NCI-H2029 (cell line): ENCODE results near the gene C14orf180.

Experiments used
- DNase-seq: peaks from one replicate; lab custom pipeline; 2025; lab: John Stamatoyannopoulos, UW

The C14orf180 gene

DNA sequence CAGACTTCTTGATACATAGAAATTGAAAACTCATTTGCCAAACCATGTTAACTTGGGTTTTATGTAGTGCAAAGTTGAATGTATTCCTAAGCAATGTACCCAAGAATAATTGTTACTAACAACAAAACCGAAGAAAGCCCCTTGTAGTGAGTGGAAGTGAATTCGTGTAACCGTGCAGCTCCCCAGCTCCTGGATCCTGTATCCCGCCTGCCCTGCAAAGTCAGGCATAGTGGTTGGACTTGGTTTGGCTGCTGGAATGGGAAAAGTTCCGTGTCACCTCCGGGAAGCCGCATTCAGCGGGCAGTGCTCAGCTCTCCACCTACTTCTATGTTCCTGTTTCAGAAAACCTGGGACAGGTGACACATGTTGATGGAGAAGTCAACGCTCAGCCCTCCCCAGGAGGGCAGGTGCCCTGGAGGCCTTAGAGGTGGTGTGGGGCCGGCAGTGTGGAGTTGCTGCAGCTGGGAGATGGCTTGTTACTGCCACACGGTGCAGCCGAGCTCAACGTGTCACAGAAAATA, 29.2 kb upstream of the C14orf180 start:
- DNase-seq, result no peak

DNA sequence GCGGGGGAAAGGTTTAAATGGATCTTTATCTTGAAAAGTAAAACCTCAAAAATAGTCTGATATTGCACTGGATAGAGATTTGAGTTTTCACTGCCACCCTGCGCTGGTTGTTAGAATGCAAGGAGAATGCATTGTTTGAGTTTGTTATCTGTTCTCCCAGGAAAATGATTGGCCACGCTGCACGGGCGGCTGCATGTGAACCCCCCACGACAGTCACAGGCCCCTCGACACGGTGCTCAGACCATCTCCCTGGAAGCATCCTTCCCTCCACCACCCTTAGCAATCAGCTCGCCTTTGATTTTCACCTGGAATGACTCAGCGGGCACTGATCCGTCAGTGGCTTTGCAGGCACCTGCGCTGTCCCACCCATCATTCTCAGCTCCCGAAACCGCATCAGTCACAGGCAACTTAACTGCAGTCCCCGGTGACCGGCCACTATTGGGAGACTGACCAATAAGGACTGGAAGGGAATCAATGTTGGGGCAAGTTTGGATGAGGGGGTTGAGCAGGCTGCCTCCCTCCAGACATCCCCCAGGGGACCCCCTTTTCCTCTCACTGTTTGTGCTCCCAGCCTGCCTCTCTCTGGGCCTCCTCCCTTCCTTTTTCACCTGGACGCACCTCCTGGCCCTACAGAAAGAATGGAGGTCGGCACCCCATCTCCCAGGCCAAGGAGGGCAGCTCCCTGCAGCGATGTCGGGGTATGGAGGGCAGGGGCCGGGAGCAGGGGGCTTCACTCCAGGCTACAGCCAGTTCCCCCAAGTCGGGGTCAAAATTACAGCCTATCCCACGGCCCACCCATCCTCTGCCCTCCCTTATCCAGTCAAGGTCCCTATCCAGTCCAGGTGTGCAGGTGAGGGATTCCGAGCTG, 28.5 kb upstream of the C14orf180 start:
- DNase-seq, result no peak

DNA sequence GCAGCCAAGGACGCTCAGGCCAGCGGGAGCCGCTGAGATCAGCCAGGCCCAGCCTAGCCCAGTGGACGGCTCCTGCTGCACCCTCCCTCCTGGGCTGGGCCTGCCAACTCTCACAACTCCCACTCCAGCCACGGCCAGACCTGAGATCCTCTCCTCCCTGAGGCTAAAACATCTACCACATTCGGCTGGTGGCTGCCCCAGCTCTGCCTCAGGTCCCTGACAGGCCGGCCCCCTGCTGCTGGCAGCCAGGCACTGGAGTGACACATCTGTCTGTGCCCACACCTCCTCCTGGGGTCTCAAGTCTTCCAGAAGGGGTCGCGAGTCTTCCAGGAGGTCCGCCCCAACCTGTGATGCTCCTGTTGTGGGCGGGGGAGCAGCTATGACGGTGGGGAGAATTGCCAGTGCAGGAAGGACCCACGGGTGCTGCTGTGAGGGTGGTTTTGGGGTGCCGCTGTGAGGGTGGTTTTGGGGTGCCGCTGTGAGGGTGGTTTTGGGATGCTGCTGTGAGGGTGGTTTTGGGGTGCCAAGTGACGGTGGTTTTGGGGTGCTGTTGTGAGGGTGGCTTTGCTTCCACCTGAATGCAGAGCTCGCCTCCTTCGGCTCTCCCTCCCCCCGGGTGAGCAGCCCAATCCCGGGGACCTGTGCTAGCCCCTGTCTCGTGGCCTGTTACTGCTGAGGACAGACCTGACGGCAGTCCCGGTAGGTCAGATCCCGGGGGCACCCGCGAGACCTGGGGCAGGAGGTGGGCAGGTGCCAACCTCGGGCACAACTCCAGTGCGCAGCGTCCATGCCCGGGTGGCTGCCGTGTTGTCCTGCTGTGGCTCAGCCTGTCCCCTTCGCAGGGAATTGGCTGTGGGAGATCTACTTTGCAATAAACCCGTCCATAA, 27.5 kb upstream of the C14orf180 start:
- no peak for DNase-seq

DNA sequence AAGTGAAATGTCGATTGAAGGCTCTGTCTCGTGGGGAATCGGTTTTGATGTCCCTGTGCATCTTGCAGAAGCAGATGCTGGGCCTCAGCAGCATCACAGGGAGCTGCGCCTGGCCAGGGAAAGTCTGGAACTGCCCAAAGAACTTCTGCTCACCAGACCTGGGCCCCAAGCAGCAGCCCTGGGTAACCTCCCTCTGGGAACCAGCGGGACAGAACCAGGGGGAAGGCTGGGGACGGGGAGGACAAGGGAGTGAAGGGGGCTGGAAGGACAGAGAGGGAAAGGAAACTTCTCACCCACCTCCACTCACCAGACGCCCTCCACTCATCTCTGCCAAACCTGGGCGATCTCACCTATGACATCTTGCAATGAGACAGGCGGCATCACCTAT, 26.8 kb upstream of the C14orf180 start:
- no peak for DNase-seq

DNA sequence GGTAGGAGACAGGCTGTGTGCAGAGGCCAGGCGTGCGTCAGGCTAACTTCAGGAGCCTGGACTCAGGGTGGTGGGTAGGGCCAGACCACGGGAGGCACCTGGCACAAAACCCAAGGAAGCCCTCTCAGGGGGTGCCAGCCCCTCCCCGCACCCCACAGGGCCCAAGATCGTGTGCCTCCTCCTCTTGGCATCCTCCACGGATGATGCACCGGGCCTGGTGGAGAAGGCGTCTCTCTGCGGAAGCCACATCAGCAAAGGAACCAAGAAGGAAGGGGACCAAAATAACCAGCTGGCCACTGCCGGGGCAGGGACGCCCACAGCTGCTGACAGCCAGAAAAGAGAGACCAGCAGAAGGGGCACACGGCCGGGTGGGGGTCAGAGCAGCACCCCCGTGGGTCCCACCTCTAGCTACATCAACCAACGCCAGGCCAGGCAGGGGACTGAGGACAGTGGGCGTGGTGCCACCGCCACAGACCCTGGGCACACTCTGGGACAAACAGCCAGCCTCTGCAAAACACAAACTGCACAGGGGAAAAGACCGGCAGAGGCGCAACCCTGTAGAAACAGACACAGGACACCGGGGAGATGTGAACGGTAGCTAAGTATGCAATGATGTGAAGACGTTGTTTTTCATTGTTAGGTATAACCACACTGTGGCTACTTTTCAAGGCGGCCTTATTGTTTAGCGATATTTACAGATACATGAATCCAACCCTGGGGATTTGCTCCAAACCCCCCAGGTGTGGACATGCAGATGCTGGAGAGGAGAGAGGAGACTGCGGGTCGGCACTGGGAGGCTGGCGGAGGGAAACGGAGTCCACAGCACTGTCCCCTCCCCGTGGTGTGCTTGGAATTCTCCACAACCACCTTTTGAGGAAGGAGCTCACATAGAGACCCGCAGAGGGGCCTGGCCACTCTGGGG, 26.1 kb upstream of the C14orf180 start:
- no peak for DNase-seq

DNA sequence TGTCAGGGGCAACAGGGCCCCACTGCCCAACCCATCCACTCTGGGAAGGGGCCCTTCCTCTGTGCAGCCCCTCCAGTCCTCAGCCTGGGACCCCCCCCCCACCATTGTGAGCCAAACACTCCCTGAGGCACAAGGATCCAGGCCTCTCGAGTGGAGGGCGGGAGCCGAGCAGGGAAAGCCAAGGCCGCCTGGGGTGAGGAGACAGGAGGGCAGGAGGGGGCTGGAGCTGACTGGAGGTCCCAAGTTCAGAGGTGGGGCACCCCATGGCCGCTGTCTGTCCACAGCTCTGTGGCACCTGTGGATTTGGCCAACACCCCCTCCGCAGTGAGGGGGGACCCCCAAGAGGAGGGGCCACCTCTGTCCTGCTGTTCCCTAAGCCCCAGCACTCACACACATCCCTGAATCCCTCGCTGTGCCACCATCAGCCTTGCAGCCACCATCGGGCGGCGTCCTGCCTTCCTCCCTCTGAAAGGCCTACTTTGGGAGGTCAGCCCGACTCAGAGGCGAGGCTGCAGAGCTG, 25.4 kb upstream of the C14orf180 start:
- no peak for DNase-seq

DNA sequence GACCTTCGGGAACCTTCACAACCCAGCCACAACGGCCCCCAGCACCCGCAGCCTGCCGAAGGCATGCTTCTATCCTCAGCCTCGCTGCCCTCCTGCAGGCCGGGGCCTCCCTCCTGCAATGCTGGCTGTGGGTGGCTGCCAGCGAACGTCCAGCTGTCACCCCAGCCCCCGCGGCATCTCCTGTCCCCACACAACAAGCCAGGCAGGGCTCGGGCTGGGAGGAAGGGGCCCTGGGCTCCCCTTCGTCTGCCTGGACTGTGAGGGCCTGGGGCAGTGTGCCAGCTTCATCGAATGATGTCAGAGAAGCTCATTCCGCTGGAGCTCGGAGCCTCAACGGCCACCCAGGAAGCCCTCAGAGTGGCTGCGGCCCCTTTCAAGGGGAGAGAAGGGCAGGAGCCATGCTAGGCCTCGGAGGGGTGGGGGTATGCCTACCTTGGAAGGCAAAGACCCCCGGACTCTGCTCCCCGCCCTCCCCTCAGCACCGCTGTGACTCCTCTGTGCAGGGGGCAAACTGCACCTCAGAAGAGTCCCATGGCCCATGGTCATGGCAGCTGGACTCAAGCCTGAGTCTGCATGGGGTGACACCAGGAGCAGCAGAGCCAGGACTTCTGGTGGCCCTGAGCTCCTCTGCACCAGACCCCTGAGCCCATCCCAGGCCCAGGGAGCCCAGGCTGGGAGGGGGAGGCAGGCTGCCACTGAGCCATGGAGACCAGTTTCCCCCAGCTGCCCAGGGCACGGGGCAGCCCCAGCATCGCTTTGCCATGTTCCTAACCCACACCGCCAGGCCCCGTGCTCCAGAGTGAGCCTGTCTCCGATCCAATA, 24.7 kb upstream of the C14orf180 start:
- DNase-seq, result no peak

DNA sequence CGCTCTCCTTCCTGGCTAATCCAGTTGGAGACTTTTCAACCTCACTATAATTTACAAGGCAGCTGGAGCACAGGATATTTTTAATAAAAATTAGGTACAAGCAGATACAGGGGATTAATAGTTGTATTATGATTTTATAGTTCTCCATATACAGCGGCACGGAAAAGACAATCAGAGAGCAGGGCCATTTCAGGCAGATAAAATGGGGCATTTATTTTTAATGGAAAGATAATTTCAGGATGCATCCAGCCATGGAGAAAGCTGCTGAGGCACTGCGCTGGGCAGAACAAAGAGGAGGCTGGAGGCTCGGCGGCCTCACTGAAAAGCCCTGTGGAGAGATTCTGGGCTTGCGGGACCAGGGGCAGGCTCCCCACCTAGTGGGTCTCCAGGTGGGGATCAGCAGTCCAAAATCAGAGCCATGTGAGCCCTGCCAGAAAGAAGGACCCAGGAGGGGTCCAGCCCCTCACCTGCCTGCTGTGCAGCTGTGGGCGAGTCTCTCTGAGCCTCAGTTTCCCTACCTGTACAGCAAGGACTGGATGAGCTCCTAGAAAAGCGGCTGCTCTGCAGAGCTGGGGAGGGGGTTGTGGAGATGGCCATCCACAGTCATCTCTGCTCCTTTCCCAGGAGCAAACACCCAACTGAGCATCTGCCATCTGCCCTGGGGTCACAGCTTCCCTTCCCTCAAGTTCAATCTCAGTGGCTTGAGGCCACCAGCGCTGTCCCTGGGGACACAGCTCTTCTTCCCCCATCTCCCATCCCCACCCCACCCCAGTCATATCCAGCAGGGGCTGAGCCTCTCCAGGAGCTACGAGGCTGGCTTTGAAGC, 23.9 kb upstream of the C14orf180 start:
- no peak for DNase-seq

DNA sequence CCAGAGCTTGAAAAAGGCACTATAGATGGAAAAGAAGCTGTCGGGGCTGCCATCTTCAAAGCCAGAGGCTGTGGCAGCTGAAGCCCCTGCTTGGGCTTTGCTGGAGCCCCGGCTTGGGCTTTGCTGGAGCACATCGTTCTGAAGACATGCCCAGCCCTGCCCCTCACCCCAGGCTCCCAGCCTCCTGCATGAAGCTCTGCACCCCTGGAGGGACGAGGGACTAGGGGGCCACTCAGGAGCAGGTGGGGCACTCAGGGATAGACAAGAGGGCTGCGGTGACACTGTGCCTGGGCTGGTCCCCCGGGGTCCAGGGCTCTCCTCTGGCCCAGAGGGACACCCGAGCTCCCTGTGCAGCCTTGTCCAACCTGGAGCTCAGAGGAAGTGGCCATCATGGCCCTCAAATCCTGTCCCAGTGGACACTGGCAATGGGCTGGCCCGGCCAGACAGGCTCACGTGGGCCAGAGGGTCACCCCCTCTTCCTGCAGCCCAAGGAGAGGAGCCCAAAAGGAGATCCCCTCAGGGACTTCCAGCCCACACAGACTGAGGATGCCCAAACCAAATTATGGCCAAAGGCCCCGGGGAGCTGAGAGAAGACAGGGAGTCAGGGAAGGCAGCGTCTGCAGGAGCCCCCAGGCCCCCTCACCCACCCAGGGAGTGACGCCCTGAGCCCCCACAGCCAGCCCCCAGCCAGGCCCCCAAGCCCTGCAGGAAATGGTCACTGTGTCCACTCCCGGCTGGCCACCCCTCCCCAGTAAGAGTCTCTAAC, 23.1 kb upstream of the C14orf180 start:
- DNase-seq, result no peak

DNA sequence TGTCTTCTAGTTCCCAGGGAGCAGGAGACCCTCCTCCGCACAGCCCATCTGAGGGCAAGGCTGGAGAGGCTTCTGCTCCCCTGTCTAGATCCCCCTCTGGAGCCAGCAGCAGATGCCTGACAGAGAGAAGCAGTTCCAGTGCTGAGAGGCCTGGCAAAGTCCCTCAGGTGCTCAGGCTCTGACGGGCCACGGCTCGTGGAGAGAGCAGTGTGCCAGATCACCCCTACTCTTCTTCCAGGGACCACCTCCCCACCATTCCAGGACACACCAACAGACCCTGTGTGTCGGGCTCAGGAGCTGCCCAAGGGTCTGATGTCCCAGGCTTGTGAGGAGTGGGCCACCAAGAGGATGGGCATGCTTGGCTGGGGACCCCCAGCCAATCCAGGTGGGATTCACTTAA, 22.5 kb upstream of the C14orf180 start:
- no peak for DNase-seq

DNA sequence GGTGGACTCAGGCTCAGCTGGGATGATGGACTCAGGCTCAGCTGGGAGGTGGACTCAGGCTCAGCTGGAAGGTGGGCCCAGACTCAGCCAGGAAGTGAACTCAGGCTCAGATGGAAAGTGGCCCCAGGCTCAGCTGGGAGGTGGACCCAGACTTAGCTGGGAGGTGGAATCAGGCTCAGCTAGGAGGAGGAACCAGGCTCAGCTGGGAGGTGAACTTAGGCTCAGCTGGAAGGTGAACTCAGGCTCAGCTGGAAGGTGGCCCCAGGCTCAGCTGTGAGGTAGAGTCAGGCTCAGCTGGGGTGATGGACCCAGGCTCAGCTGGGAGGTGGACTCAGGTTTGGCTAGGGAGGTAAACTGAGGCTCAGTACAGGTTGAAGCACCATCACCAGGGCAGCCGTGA, 21.8 kb upstream of the C14orf180 start:
- no peak for DNase-seq

DNA sequence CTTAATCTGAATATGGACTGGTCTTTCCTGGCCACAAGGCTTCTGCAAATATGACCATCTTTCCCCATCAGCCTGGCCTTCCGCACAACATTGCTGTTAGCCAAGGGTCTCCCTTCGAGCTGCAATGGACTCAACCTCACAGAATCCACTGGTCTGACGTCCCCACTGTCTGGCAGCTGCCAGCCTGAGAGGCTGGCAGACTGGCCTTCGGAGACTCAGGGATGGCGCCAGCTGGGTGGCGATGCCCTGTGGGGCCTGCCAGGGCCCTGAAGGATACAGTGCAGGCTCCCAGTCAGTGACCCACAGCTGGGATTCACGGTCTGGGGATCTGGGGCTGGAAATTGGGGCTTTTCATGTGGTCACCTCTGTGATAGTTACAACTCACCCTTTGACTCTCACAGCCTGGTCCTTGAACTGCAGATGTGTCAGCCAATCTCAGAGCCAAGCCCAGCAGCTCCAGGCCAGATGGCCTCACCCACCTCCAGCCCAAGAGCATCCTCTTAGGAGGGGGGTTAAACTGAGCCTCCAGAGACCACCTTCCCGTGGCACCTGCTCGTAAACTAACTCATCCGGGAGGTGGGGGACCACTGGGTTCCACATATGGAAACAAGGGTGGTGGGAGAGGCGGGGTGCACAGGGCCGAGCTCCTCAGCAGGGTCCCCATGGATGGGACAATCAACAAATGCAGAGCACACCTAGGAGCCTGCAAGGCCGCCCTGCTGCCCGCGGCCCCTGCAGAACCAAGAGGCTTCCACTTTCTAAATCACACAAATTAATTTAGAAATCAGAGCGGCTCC, 21.1 kb upstream of the C14orf180 start:
- no peak for DNase-seq

DNA sequence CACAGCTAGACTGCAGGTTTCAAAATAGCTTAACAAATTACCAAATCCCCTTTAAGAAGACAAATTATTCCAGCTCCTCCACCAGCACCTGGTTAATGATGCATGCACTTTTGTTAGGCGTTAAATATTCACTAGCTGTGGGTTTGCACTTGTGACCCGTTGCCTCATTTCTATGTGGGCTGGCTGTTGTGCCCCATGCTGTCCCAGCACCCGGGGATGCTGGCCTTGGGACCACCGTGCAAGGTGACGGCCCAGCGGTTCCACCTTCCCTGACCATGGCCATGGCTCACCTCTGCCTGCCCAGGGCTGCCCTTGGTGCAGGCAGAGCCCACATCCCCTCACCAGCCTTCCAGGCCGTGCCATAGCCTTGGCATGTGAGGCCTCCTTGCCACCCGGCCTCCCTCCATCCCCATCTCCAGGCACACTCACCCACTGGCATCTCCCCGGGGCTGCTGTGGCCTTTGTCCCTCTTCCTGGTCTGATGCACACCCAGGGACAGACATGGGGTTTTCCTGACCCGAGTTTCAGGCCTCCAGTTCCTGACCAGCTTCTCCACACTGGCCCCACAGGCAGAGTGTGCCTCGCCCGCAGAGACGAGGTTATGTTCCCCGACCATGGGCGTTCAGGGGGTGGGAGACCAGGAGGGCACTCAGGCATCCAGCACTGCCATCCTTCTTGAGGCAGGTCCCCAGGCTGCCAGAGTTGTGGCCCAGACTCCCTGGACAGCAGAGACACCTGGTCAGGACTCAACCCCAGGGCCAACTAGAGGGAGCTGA, 20.3 kb upstream of the C14orf180 start:
- DNase-seq, result no peak

DNA sequence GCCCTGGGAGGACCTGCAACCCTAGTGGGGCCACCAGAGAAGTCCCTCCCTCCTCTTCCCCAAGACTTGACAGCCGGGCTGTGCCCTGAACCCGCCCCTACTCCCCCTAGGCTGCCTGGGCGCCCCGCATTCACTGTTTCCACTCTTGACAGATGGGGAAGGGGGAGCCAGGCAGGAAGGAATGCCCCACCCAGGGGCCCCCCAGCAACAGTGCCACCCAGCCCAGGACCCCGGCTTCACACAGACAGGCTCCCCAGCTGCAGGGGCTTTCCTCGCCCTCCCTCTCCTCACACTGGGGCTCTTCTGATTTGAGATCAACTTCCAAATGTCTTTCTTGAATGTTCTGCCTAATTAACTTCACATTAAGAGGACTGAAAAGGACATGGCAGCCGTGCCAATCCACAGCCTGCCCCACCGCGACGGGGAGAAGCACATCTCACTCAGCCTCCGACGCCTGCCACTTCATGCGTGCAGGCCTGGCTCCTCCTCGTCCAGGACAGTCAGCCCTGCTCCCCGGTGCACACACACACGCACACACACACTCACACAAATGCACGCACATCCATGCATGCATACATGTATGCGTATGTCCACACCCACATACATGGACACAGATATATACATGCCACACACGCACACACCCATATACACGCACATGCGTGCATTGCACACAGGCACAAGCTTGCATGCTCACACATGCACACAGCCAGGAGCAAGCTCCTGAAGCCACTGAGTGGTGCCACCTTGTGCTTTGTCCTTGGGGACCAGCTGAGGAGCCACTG, 19.6 kb upstream of the C14orf180 start:
- no peak for DNase-seq

DNA sequence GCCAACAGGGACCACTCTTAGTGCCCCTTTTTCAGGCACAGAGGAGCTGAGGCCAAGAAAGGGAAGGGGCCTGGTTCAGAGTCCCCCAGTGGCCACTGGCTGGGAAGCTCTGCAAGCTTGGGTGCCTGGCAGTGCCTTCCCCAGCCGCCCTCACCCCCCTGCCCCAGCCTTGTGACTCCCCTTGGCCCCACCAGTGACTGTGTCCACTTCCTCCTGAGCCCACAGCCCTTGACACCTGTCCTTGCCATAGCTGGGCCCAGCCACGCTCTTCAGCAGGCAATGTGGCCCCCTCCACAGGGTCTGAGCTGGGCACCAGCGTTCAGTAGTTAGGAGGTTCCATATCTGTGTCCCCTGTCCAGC, 19.0 kb upstream of the C14orf180 start:
- no peak for DNase-seq

DNA sequence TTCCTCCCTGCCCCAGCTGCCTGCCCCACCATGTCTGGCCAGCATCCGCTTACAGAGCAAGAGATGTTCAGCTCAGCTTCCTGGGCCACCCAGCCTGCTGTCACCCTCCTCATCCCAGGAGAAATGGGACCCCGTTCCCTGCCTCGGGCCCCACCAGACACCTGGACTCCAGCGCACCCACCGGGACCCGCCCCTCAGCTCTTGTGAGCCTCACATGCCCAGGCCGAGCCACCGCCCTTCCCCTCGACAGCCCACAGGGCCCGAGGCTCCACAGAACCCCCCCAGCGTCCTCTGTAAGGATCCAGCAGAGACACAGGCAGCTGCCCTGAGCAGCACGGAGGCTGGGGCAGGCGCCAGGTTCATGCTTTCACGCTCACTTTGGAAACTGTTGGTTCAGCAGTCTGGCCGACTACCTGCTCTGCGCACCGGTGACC, 18.4 kb upstream of the C14orf180 start:
- no peak for DNase-seq
